Motor neuron (in vitro differentiated cells): Measurements from ENCODE around the gene IFT27. TPM values are rescaled to one million over a fixed set of nuclear protein-coding genes. Genes with fewer than 3 reads are reported as not detected.

Experiments
- ATAC-seq, 8 experiments: fragments of 200-7000 bp; cut with Tn5 transposase; replicated peaks in 6 of 8; 2 replicates each; pipeline ENCODE4 v1.8.0; 2021; ENCODE audit warnings: mild to moderate bottlenecking in 8 of 8, moderate library complexity in 8 of 8
- H3K27ac ChIP-seq, 2 donors: fragments of 250-450 bp; sonication (Bioruptor Pico); 2 replicates each; pipeline ENCODE4 v1.9.0; 2021; ENCODE audit warnings: antibody characterized with exemption in 2 of 2, mild to moderate bottlenecking in 2 of 2, moderate library complexity in 1 of 2
- H3K4me1 ChIP-seq, 2 donors: fragments of 250-450 bp; sonication (Bioruptor Pico); replicated peaks in 1 of 2; 2 replicates each; pipeline ENCODE4 v1.6.1; 2021; ENCODE audit warnings: antibody characterized with exemption in 2 of 2, mild to moderate bottlenecking in 2 of 2, moderate library complexity in 1 of 2
- H3K4me3 ChIP-seq, 5 donors: fragments of 250-450 bp; sonication (Bioruptor Pico); 2 replicates each; pipeline ENCODE4 v1.9.0; 2021; ENCODE audit warnings: antibody characterized with exemption in 5 of 5, mild to moderate bottlenecking in 5 of 5, moderate library complexity in 4 of 5
- WGBS, 10 experiments: fragments of 450-650 bp; shearing (Covaris generic); methylation state at CpG; one replicate each; pipeline ENCODE4 v1.0.0; 2022; 5-methylcytosine and 5-hydroxymethylcytosine counted together
- in situ Hi-C, 9 experiments: fragments of 400-800 bp; cut with MboI; loops; one replicate each; pipeline ENCODE4 v1.15.0; 2021; ENCODE audit warnings: low sequenced_read_pairs in 9 of 9, low pct_unique_long_range_greater_than_20kb in 2 of 9; ENCODE audit not compliant: unreplicated experiment in 9 of 9
- total RNA-seq, 8 experiments: library from RNA; unstranded; fragments of 300-600 nt; gene quantifications; 2 replicates each; pipeline versions ENCODE4 v1.2.3 to v1.2.4, GENCODE V29; 2022

IFT27 gene
- total RNA-seq, 8 experiments from 2014 or later, result 21.1 to 100 (median 55.7) TPM

- Histone ChIP-seq H3K4me3 (no peak overlapping the region), H3K4me1 (no peaks in the 10 kb centered on the region), H3K27ac (no peak overlapping the region)
- WGBS, 10 experiments, result 33 to 90% (median 62%) methylated on average over 2 to 17 of the region's 24 CpGs; no CpG with 5 or more reads in 5 of the 10 experiments
- in situ Hi-C loops, result no loop called here
- no peak for ATAC-seq
Measured at GRCh38 chr22:36725366-36726006, 50.4 kb downstream of the IFT27 start.

- no peak for ATAC-seq
- WGBS, 10 experiments, result 20 to 100% (median 71%) methylated on average over 1 to 3 of the region's 4 CpGs; no CpG with 5 or more reads in 4 of the 10 experiments
- Histone ChIP-seq H3K27ac (no peak overlapping the region), H3K4me1 (no peaks in the 10 kb centered on the region), H3K4me3 (no peak overlapping the region)
- in situ Hi-C loops, result no loop called here
Measured at GRCh38 chr22:36724836-36725235, 51.1 kb downstream of the IFT27 start.

GRCh38 chr22:36722055-36722454, 53.9 kb downstream of the IFT27 start:
- no peak for ATAC-seq
- Histone ChIP-seq H3K27ac (no peak overlapping the region), H3K4me1 (no peaks in the 10 kb centered on the region), H3K4me3 (no peak overlapping the region)
- in situ Hi-C loops, result no loop called here

GRCh38 chr22:36715647-36716046, 60.3 kb downstream of the IFT27 start:
- no peak overlapping the region for H3K27ac ChIP-seq
- in situ Hi-C loops, result no loop called here
- H3K4me3 ChIP-seq, result no peak overlapping the region
- WGBS, 10 experiments, result 22 to 100% (median 87%) methylated on average over 1 of the region's 1 CpG; no CpG with 5 or more reads in 2 of the 10 experiments
- no peaks in the 10 kb centered on the region for H3K4me1 ChIP-seq
- ATAC-seq, result no peak

- no peak for ATAC-seq
- no peak overlapping the region for H3K27ac ChIP-seq
- no peak overlapping the region for H3K4me3 ChIP-seq
- in situ Hi-C loops, result no loop called here
- no peaks in the 10 kb centered on the region for H3K4me1 ChIP-seq
- WGBS, 10 experiments, result 31 to 94% (median 65%) methylated on average over 2 of the region's 2 CpGs; no CpG with 5 or more reads in 7 of the 10 experiments
Measured at GRCh38 chr22:36714110-36714509, 61.8 kb downstream of the IFT27 start.

- ATAC-seq, result no peak
- in situ Hi-C loops, result no loop called here
- H3K27ac ChIP-seq, result no peak overlapping the region
- no peak overlapping the region for H3K4me3 ChIP-seq
- 0 to 100% (median 78%) methylated on average over 1 to 3 of the region's 5 CpGs; no CpG with 5 or more reads in 3 of the 10 experiments for WGBS, 10 experiments
- no peaks in the 10 kb centered on the region for H3K4me1 ChIP-seq
Measured at GRCh38 chr22:36713436-36713835, 62.5 kb downstream of the IFT27 start.

Other genes with a start within 250 kb of the IFT27 start
- 100 to 1,000 TPM; 166 to 232 (median 195) TPM for gene EIF3D, start 247.0 kb downstream of the IFT27 start, total RNA-seq
- gene CACNG2, start 72.4 kb downstream of the IFT27 start, total RNA-seq, result 1 to 10 TPM in 2 of 8 experiments, under 1 TPM in 5, not detected in 1; 0.09 to 3.5 (median 0.54) TPM
- 1 to 10 TPM in 1 of 8 experiments, under 1 TPM in 3, not detected in 4; 0.76 to 1.7 (median 0.87) TPM for gene PVALB, start 40.9 kb upstream of the IFT27 start, total RNA-seq
- under 1 TPM in 3 of 8 experiments, not detected in 5; 0.05 to 0.81 (median 0.21) TPM for gene NCF4, start 84.9 kb upstream of the IFT27 start, total RNA-seq
- gene CSF2RB, start 137.5 kb upstream of the IFT27 start, total RNA-seq, result under 1 TPM in 5 of 8 experiments, not detected in 3; 0.08 to 0.38 (median 0.10) TPM
- 10 to 100 TPM in 4 of 8 experiments, 1 to 10 TPM in 4; 5.5 to 49.5 (median 10.3) TPM for gene TST, start 243.3 kb upstream of the IFT27 start, total RNA-seq
- gene MPST, start 243.6 kb upstream of the IFT27 start, total RNA-seq, result 10 to 100 TPM; 18.3 to 43.2 (median 22.7) TPM